CD8-positive, alpha-beta memory T cell (primary cell): ENCODE measurements around the gene IL26. TPM values are rescaled to one million over a fixed set of nuclear protein-coding genes. Genes with fewer than 3 reads are reported as not detected.

Source experiments
- CTCF ChIA-PET: fragments of 350-600 bp; sonication (Branson Sonifier 250); formaldehyde crosslinking; loops from one replicate; lab custom pipeline; 2021; ENCODE audit warnings: antibody characterized with exemption; lab: Charles Lee
- POLR2A ChIA-PET: fragments of 350-600 bp; sonication (Branson Sonifier 250); formaldehyde crosslinking; loops from one replicate; lab custom pipeline; 2021; ENCODE audit warnings: antibody characterized with exemption; lab: Charles Lee
- DNase-seq, 5 donors: peaks; one replicate each; pipeline versions ENCODE4 v3.0.0 to v3.0.0-alpha.2; 2020 to 2022; ENCODE audit warnings: mixed read lengths in 1 of 5
- H3K27ac ChIP-seq: one replicate; pipeline ENCODE4 v1.7.0; 2013; ENCODE audit warnings: low read depth, mild to moderate bottlenecking, low read length, moderate library complexity
- H3K27me3 ChIP-seq: 2 replicates; pipeline ENCODE4 v1.7.0; 2013; ENCODE audit warnings: low read length, mild to moderate bottlenecking; ENCODE audit not compliant: insufficient read depth, poor library complexity, severe bottlenecking
- H3K36me3 ChIP-seq: 2 replicates; pipeline ENCODE4 v1.7.0; 2013; ENCODE audit warnings: mild to moderate bottlenecking, low read length, moderate library complexity; ENCODE audit not compliant: insufficient read depth
- H3K4me1 ChIP-seq: 2 replicates; pipeline ENCODE4 v1.7.0; 2013; ENCODE audit warnings: mild to moderate bottlenecking, low read length, moderate library complexity; ENCODE audit not compliant: insufficient read depth
- H3K4me3 ChIP-seq: 2 replicates; pipeline ENCODE4 v1.7.0; 2013; ENCODE audit warnings: mild to moderate bottlenecking, low read length
- H3K9me3 ChIP-seq: 2 replicates; pipeline ENCODE4 v1.7.0; 2013; ENCODE audit warnings: mild to moderate bottlenecking, low read length
- H3K27ac Mint-ChIP-seq, 8 donors: one replicate each; pipeline ENCODE4 v1.8.0; 2020 to 2021; ENCODE audit warnings: mixed read lengths in 8 of 8, mild to moderate bottlenecking in 6 of 8, inconsistent platforms in 3 of 8, moderate library complexity in 3 of 8
- H3K27me3 Mint-ChIP-seq, 2 donors: one replicate each; pipeline ENCODE4 v1.8.0; 2020 to 2021; ENCODE audit warnings: mixed read lengths in 2 of 2, mild to moderate bottlenecking in 1 of 2, moderate library complexity in 1 of 2
- H3K36me3 Mint-ChIP-seq, 3 donors: one replicate each; pipeline ENCODE4 v1.8.0; 2020 to 2021; ENCODE audit warnings: mixed read lengths in 3 of 3, inconsistent platforms in 1 of 3, mild to moderate bottlenecking in 1 of 3
- H3K4me1 Mint-ChIP-seq, 3 donors: one replicate each; pipeline ENCODE4 v1.8.0; 2020 to 2021; ENCODE audit warnings: mixed read lengths in 3 of 3, inconsistent platforms in 1 of 3, mild to moderate bottlenecking in 1 of 3
- H3K4me3 Mint-ChIP-seq, 7 donors: one replicate each; pipeline ENCODE4 v1.8.0; 2020 to 2021; ENCODE audit warnings: mixed read lengths in 7 of 7, mild to moderate bottlenecking in 6 of 7, moderate library complexity in 4 of 7, inconsistent platforms in 2 of 7
- H3K9me3 Mint-ChIP-seq, 5 donors: one replicate each; pipeline ENCODE4 v1.8.0; 2020 to 2022; ENCODE audit warnings: mixed read lengths in 5 of 5, mild to moderate bottlenecking in 3 of 5, moderate library complexity in 2 of 5, inconsistent platforms in 1 of 5
- polyA plus RNA-seq: library from polyadenylated mRNA; unstranded; fragments of 300-500 nt; fragmentation: Illumina TruSeq; gene quantifications from one replicate; pipeline ENCODE4 v1.2.3, GENCODE V29; 2021
- total RNA-seq, 2 experiments: library from RNA; stranded (reverse); gene quantifications; one replicate each; pipeline ENCODE4 v1.2.3, GENCODE V29; 2021

IL26 gene
- total and polyA plus RNA-seq, 3 experiments from 2014 or later, result 0.28 to 1.00 (median 0.88) TPM

GRCh38 chr12:68163560-68164081 lies 62.0 kb downstream of the IL26 start:
- Histone ChIP-seq H3K4me3 (no peak overlapping the region), H3K36me3 (no peaks in the 10 kb centered on the region), H3K9me3 (no peaks in the 10 kb centered on the region), H3K4me1 (no peaks in the 10 kb centered on the region), H3K27me3 (no peaks in the 10 kb centered on the region), H3K27ac (no peak overlapping the region)
- Mint-ChIP-seq H3K4me3 (peak overlapping the region; percentile 25 to 70 (median 62)), H3K4me1 (peaks cover 40 to 50% (median 47%) of the 10 kb centered on the region in 3 donors), H3K27ac (peak overlapping the region in 7 of 8 donors; percentile 4 to 79 (median 47)), H3K27me3 (peaks cover 0 to 2% of the 10 kb centered on the region in 2 donors), H3K36me3 (peaks cover 0 to 3% (median 0%) of the 10 kb centered on the region in 3 donors), H3K9me3 (no peaks in the 10 kb centered on the region)
- ChIA-PET POLR2A (interaction anchor here (0.6 kb wide), 1 partner anchor 62 kb away, joined by 3 read pairs; no protein-coding TSS in a partner anchor), CTCF (no interaction called here)
- DNase-seq, result peak in 1 of 5 donors; percentile 14

- Mint-ChIP-seq H3K27ac (no peak overlapping the region), H3K9me3 (no peaks in the 10 kb centered on the region), H3K27me3 (peaks cover 0 to 2% of the 10 kb centered on the region in 2 donors), H3K4me1 (peaks cover 49 to 63% (median 59%) of the 10 kb centered on the region in 3 donors), H3K4me3 (no peak overlapping the region), H3K36me3 (peaks cover 0 to 3% (median 2%) of the 10 kb centered on the region in 3 donors)
- H3K27me3 ChIP-seq, result no peaks in the 10 kb centered on the region
- peaks cover 8% of the 10 kb centered on the region for H3K4me1 ChIP-seq
- no peak for DNase-seq
- POLR2A ChIA-PET, result no interaction called here
- CTCF ChIA-PET, result no interaction called here
- no peaks in the 10 kb centered on the region for H3K9me3 ChIP-seq
- H3K27ac ChIP-seq, result no peak overlapping the region
- H3K4me3 ChIP-seq, result no peak overlapping the region
- no peaks in the 10 kb centered on the region for H3K36me3 ChIP-seq
These were observed 63.2 kb downstream of the IL26 start for GRCh38 chr12:68162374-68162773.

GRCh38 chr12:68159681-68160304 lies 65.8 kb downstream of the IL26 start, which contains the start of gene IFNG:
TSS of gene IFNG (minus strand) at chr12:68159740. CDS start at chr12:68159615, 125 bp downstream.
- Mint-ChIP-seq H3K9me3 (no peaks in the 10 kb centered on the region), H3K4me1 (peaks cover 67 to 86% (median 82%) of the 10 kb centered on the region in 3 donors), H3K4me3 (peak within 1 kb of the TSS; percentile 44 to 89 (median 61)), H3K36me3 (peaks cover 0 to 8% (median 5%) of the 10 kb centered on the region in 3 donors), H3K27ac (peak within 1 kb of the TSS; percentile 29 to 91 (median 75)), H3K27me3 (peaks cover 0 to 2% of the 10 kb centered on the region in 2 donors)
- peak within 1 kb of the TSS; percentile 14 for H3K4me3 ChIP-seq
- no peaks in the 10 kb centered on the region for H3K27me3 ChIP-seq
- H3K4me1 ChIP-seq, result peaks cover 18% of the 10 kb centered on the region
- H3K9me3 ChIP-seq, result no peaks in the 10 kb centered on the region
- no peaks in the 10 kb centered on the region for H3K36me3 ChIP-seq
- H3K27ac ChIP-seq, result peak within 1 kb of the TSS; percentile 55
- ChIA-PET CTCF (interaction anchor here (0.9 to 4.3 kb wide), 7 partner anchors 9 to 119 kb away, joined by 3 to 24 read pairs (median 6); no protein-coding TSS in a partner anchor), POLR2A (interaction anchor here (1.2 to 1.7 kb wide), 2 partner anchors 42 to 46 kb away, joined by 3 to 4 read pairs; no protein-coding TSS in a partner anchor)
- DNase-seq, result peak in 4 of 5 donors; percentile 23 to 78 (median 41)

- Mint-ChIP-seq H3K9me3 (no peaks in the 10 kb centered on the region), H3K4me3 (peak overlapping the region; percentile 44 to 89 (median 61)), H3K4me1 (peaks cover 55 to 75% (median 75%) of the 10 kb centered on the region in 3 donors), H3K27me3 (peaks cover 0 to 3% of the 10 kb centered on the region in 2 donors), H3K27ac (peak overlapping the region in 4 of 8 donors; percentile 61 to 84 (median 71)), H3K36me3 (peaks cover 0 to 19% (median 10%) of the 10 kb centered on the region in 3 donors)
- ChIA-PET CTCF (interaction anchor here (0.6 to 4.3 kb wide), 35 partner anchors 10 to 802 kb away, joined by 3 to 34 read pairs (median 4); no protein-coding TSS in a partner anchor), POLR2A (interaction anchor here (0.5 to 1.7 kb wide), 8 partner anchors 36 to 890 kb away, joined by 3 to 13 read pairs (median 3); no protein-coding TSS in a partner anchor)
- H3K9me3 ChIP-seq, result no peaks in the 10 kb centered on the region
- H3K4me1 ChIP-seq, result peaks cover 18% of the 10 kb centered on the region
- no peaks in the 10 kb centered on the region for H3K27me3 ChIP-seq
- peak in 2 of 5 donors; percentile 26 to 56 for DNase-seq
- H3K4me3 ChIP-seq, result no peak overlapping the region
- H3K36me3 ChIP-seq, result no peaks in the 10 kb centered on the region
- no peak overlapping the region for H3K27ac ChIP-seq
These were observed 67.2 kb downstream of the IL26 start for GRCh38 chr12:68158432-68158831.

GRCh38 chr12:68157380-68157779 lies 68.2 kb downstream of the IL26 start:
- DNase-seq, result peak in 1 of 5 donors; percentile 51
- Histone ChIP-seq H3K4me1 (peaks cover 18% of the 10 kb centered on the region), H3K27ac (no peak overlapping the region), H3K27me3 (no peaks in the 10 kb centered on the region), H3K4me3 (peak overlapping the region; percentile 3), H3K36me3 (no peaks in the 10 kb centered on the region), H3K9me3 (no peaks in the 10 kb centered on the region)
- Mint-ChIP-seq H3K27me3 (peaks cover 0 to 3% of the 10 kb centered on the region in 2 donors), H3K36me3 (peaks cover 0 to 27% (median 16%) of the 10 kb centered on the region in 3 donors), H3K4me1 (peaks cover 45 to 68% (median 65%) of the 10 kb centered on the region in 3 donors), H3K9me3 (no peaks in the 10 kb centered on the region), H3K4me3 (peak overlapping the region; percentile 2 to 89 (median 59)), H3K27ac (peak overlapping the region in 7 of 8 donors; percentile 4 to 89 (median 47))
- POLR2A ChIA-PET, result no interaction called here
- CTCF ChIA-PET, result interaction anchor here (0.9 to 4.3 kb wide), 13 partner anchors 12 to 801 kb away, joined by 3 to 34 read pairs (median 4); no protein-coding TSS in a partner anchor

- ChIA-PET POLR2A (no interaction called here), CTCF (interaction anchor here (1.0 to 4.3 kb wide), 6 partner anchors 19 to 118 kb away, joined by 3 to 34 read pairs (median 4); no protein-coding TSS in a partner anchor)
- H3K27me3 ChIP-seq, result no peaks in the 10 kb centered on the region
- H3K36me3 Mint-ChIP-seq, result peaks cover 0 to 28% (median 18%) of the 10 kb centered on the region in 3 donors
- peak overlapping the region; percentile 8 to 89 (median 59) for H3K4me3 Mint-ChIP-seq
- H3K4me1 ChIP-seq, result peaks cover 18% of the 10 kb centered on the region
- H3K4me3 ChIP-seq, result no peak overlapping the region
- no peak overlapping the region for H3K27ac ChIP-seq
- no peaks in the 10 kb centered on the region for H3K36me3 ChIP-seq
- H3K4me1 Mint-ChIP-seq, result peaks cover 43 to 66% (median 60%) of the 10 kb centered on the region in 3 donors
- no peak for DNase-seq
- H3K27me3 Mint-ChIP-seq, result peaks cover 0 to 3% of the 10 kb centered on the region in 2 donors
- H3K9me3 Mint-ChIP-seq, result no peaks in the 10 kb centered on the region
- peak overlapping the region in 3 of 8 donors; percentile 2 to 59 (median 15) for H3K27ac Mint-ChIP-seq
- no peaks in the 10 kb centered on the region for H3K9me3 ChIP-seq
These were observed 69.0 kb downstream of the IL26 start for GRCh38 chr12:68156636-68157035.

GRCh38 chr12:68154779-68155178 lies 70.8 kb downstream of the IL26 start:
- Histone ChIP-seq H3K27ac (no peak overlapping the region), H3K9me3 (no peaks in the 10 kb centered on the region), H3K27me3 (no peaks in the 10 kb centered on the region), H3K4me3 (no peak overlapping the region), H3K36me3 (no peaks in the 10 kb centered on the region), H3K4me1 (peaks cover 18% of the 10 kb centered on the region)
- H3K9me3 Mint-ChIP-seq, result no peaks in the 10 kb centered on the region
- CTCF ChIA-PET, result interaction anchor here (1.1 kb wide), 1 partner anchor 114 kb away, joined by 3 read pairs; no protein-coding TSS in a partner anchor
- peak overlapping the region in 1 of 8 donors; percentile 14 for H3K27ac Mint-ChIP-seq
- peaks cover 37 to 61% (median 52%) of the 10 kb centered on the region in 3 donors for H3K4me1 Mint-ChIP-seq
- peaks cover 0 to 31% (median 18%) of the 10 kb centered on the region in 3 donors for H3K36me3 Mint-ChIP-seq
- no peak overlapping the region for H3K4me3 Mint-ChIP-seq
- peaks cover 0 to 3% of the 10 kb centered on the region in 2 donors for H3K27me3 Mint-ChIP-seq
- POLR2A ChIA-PET, result no interaction called here
- DNase-seq, result no peak
